Activated CD4-positive, alpha-beta T cell treated with anti-CD3 and anti-CD28 coated beads for 36 hours (primary cell): ENCODE measurements around the gene PAX7. TPM values are rescaled to one million over a fixed set of nuclear protein-coding genes. Genes with fewer than 3 reads are reported as not detected.

ENCODE experiments used
- ATAC-seq: fragments of 200-7000 bp; cut with Tn5 transposase; one replicate; pipeline ENCODE4 v1.10.0; 2021; ENCODE audit warnings: mild to moderate bottlenecking, moderate library complexity
- CTCF ChIA-PET: fragments of 350-600 bp; sonication (Branson Sonifier 250); formaldehyde crosslinking; loops from one replicate; lab custom pipeline; 2021; ENCODE audit warnings: antibody characterized with exemption; lab: Charles Lee
- POLR2A ChIA-PET: fragments of 350-600 bp; sonication (Branson Sonifier 250); formaldehyde crosslinking; loops from one replicate; lab custom pipeline; 2021; ENCODE audit warnings: antibody characterized with exemption, inconsistent platforms; lab: Charles Lee
- DNase-seq: peaks from one replicate; pipeline ENCODE4 v3.0.0-alpha.2; 2020
- H3K27ac Mint-ChIP-seq: one replicate; pipeline ENCODE4 v1.8.0; 2021; ENCODE audit warnings: mixed read lengths
- H3K27me3 Mint-ChIP-seq: one replicate; pipeline ENCODE4 v1.8.0; 2021; ENCODE audit warnings: mixed read lengths
- H3K36me3 Mint-ChIP-seq: one replicate; pipeline ENCODE4 v1.8.0; 2021; ENCODE audit warnings: low read depth, mixed read lengths
- H3K4me1 Mint-ChIP-seq: one replicate; pipeline ENCODE4 v1.8.0; 2021; ENCODE audit warnings: mixed read lengths
- H3K4me3 Mint-ChIP-seq: one replicate; pipeline ENCODE4 v1.8.0; 2021; ENCODE audit warnings: mild to moderate bottlenecking, moderate library complexity, mixed read lengths
- H3K9me3 Mint-ChIP-seq: one replicate; pipeline ENCODE4 v1.8.0; 2021; ENCODE audit warnings: low read depth, mixed read lengths
- intact Hi-C, 2 experiments: fragments of 100-400 bp; cut with DNase I in 1 of 2; cut with micrococcal nuclease in 1 of 2; formaldehyde crosslinking; loops; one replicate each; pipeline versions ENCODE4 v1.14.2 to v1.15.1; 2022 to 2024; cut with DNase I, micrococcal nuclease
- total RNA-seq, 2 experiments: library from RNA; stranded (reverse); gene quantifications; one replicate each; pipeline ENCODE4 v1.2.3, GENCODE V29; 2021

The PAX7 gene
- total RNA-seq, 2 experiments from 2014 or later = not detected

DNA sequence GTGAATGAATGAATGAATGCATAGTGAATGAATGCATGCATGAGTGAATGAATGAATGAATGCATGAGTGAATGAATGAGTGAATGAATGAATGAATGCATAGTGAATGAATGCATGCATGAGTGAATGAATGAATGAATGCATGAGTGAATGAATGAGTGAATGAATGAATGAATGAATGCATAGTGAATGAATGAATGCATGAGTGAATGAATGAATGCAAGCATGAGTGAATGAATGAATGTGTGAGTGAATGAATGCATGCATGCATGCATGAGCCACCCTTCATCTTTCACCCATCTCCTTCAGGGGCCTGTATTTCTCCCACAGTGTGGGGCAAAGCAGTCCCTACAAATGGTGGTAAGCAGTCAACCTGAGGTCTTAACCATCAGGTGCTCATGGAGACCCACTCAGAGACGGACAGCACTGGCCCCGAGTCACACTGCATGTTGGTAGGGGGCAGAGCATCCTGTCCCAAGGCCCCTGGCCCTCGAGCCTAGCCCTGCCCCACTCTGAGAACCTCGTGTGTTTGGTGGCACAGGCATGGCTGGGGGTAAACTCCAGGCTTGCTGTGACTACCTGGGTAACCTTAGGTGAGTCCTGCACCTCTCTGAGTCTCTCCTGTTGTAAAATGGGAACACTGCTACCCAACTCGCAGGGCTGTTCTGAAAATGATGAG is 28.0 kb upstream of the PAX7 start:
- POLR2A ChIA-PET = interaction anchor here (0.6 kb wide), 1 partner anchor 517 kb away, joined by 5 read pairs; no protein-coding TSS in a partner anchor
- Mint-ChIP-seq H3K4me3 (no peak overlapping the region), H3K9me3 (no peaks in the 10 kb centered on the region), H3K27ac (no peak overlapping the region), H3K4me1 (no peaks in the 10 kb centered on the region), H3K36me3 (no peaks in the 10 kb centered on the region), H3K27me3 (peaks cover 7% of the 10 kb centered on the region)
- intact Hi-C loops = no loop called here
- ATAC-seq = peak; percentile 19
- no peak for DNase-seq
- CTCF ChIA-PET = interaction anchor here (1.2 kb wide), 1 partner anchor 9 kb away, joined by 6 read pairs; no protein-coding TSS in a partner anchor

DNA sequence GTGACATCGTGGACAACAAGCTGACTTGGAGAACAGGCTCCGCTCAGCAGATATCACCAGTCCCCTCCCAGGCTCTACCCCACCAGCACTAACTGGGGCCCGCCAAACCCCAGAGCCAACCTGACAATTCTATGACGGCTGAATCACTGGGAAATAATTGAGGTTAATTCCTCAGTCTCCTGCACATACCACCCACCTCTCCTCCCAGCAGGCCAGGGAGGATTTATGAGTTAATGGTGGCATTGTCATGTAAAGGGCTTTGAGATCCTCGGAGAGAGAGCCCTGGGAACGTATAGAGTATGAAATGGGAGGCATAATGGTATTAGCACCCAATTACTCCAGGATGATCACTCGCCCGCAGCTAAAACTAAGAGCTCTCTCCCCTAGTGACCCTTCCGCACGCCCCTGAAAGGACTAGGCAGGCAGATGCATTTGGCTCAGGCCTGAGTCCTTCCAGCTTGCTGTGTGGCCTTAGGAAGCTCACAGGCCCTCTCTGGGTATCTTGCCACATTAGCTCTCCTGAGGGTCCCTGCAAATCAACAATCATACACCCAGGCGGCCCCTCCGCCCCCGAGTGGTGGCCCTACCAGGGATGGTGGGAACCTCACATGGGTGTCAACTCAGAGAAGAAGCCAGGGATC is 27.3 kb upstream of the PAX7 start:
- no peak for DNase-seq
- no peaks in the 10 kb centered on the region for H3K4me1 Mint-ChIP-seq
- ChIA-PET POLR2A (interaction anchor here (0.6 kb wide), 1 partner anchor 518 kb away, joined by 5 read pairs; no protein-coding TSS in a partner anchor), CTCF (interaction anchor here (0.5 to 1.4 kb wide), 6 partner anchors 9 to 272 kb away, joined by 3 to 6 read pairs (median 3); no protein-coding TSS in a partner anchor)
- H3K27ac Mint-ChIP-seq = no peak overlapping the region
- no peaks in the 10 kb centered on the region for H3K9me3 Mint-ChIP-seq
- H3K27me3 Mint-ChIP-seq = peaks cover 6% of the 10 kb centered on the region
- H3K36me3 Mint-ChIP-seq = no peaks in the 10 kb centered on the region
- intact Hi-C loops = no loop called here
- no peak for ATAC-seq
- no peak overlapping the region for H3K4me3 Mint-ChIP-seq

DNA sequence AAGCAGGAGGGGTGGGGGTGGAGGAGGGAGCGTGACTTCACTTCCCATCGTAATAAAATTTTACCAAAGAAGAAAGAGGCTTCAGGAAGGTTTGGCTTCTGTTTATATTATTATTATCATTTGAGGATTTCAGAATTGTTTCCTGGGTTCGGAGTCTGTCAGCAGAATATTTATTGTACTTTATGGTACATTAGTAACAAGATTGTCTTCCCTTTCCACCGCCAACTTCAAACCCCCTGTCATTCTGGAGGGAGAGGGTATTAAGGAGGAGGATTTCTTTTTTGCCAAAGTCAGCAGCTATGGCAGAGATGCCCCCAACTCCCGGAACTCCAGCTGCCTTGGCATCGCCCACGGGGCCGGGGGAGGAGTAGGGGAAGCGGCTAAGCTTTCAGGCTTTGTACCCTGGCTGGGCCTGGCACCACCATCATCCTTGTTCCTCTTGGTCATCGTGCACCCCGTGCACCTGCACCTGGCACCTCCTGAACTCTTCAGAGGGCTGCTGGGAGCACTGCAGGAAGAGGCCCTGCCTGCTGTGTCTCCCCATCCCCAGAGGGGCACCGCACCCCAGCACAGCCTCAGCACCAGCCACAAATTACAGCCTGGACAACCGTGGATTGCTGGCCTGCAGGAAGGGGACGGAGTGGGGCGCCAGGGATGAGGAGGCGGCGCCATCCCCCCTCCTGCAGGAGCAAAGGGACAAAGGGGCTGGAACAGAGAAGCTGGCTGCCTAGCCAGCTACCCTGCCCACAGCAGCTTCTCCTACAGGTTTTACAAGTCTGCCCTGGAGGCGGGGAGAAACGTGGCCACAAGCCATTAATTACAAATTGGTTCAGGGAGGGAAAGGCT is 24.0 kb upstream of the PAX7 start:
- H3K36me3 Mint-ChIP-seq = no peaks in the 10 kb centered on the region
- CTCF ChIA-PET = interaction anchor here (1.2 kb wide), 1 partner anchor 9 kb away, joined by 5 read pairs; no protein-coding TSS in a partner anchor
- H3K27me3 Mint-ChIP-seq = peaks cover 5% of the 10 kb centered on the region

DNA sequence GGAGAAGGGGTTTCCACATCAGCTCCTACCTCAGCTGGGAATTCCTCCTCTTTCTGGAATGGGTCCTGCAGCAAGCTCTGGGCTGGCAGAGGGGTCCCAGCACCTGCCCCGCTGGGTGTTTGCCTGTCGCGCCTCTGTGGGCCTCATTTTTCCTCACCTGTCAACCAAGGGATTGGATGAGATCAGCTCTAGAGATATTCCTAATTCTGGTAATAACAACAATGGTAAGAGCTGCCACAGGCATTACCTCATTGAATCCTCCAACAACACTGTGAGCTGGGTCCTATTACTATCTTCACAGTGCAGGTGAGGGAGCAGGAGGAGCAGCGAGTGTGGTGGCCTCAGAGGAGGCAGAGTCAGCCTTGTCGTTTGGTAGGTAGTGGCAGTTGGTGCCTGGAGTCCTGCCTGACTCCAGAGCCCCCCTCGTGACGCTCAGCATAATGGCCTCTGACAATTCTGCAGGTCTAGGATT is 23.3 kb upstream of the PAX7 start:
- ATAC-seq (no peak), DNase-seq (no peak)
- ChIA-PET POLR2A (no interaction called here), CTCF (interaction anchor here (1.2 kb wide), 1 partner anchor 10 kb away, joined by 5 read pairs; no protein-coding TSS in a partner anchor)
- Mint-ChIP-seq H3K36me3 (no peaks in the 10 kb centered on the region), H3K4me1 (no peaks in the 10 kb centered on the region), H3K4me3 (no peak overlapping the region), H3K27ac (no peak overlapping the region), H3K9me3 (no peaks in the 10 kb centered on the region), H3K27me3 (peaks cover 9% of the 10 kb centered on the region)
- intact Hi-C loops = no loop called here

More for the DNA sequence above, 24.0 kb upstream of the PAX7 start:
- Mint-ChIP-seq H3K27ac (no peak overlapping the region), H3K9me3 (no peaks in the 10 kb centered on the region), H3K4me1 (no peaks in the 10 kb centered on the region), H3K4me3 (no peak overlapping the region)
- POLR2A ChIA-PET = no interaction called here
- DNase-seq = no peak
- no peak for ATAC-seq
- intact Hi-C loops = no loop called here

DNA sequence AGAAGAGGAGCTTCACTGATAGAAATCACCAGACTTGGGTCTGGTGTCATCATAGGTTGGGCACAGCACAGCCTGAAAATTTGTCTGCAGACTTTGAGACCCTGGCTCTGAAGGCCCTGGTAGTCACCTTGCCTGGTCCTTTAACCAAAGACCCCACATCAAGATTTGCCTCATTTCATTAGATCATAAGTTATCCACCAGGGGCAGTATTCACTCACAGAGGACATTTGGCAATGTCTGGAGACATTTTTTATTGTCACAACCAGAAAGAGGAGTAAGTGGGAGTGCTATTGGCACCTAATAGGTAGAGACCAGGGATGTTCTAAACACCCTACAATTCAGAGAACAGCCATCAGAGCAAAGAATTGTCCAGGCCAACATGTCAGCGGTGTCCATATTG is 22.1 kb upstream of the PAX7 start:
- H3K9me3 Mint-ChIP-seq = no peaks in the 10 kb centered on the region
- H3K27me3 Mint-ChIP-seq = peaks cover 11% of the 10 kb centered on the region
- intact Hi-C loops = no loop called here
- H3K4me3 Mint-ChIP-seq = no peak overlapping the region
- H3K36me3 Mint-ChIP-seq = no peaks in the 10 kb centered on the region
- ChIA-PET CTCF (interaction anchor here (0.6 to 0.8 kb wide), 4 partner anchors 58 to 762 kb away, joined by 3 to 4 read pairs (median 3); no protein-coding TSS in a partner anchor), POLR2A (interaction anchor here (0.6 kb wide), 1 partner anchor 494 kb away, joined by 8 read pairs; no protein-coding TSS in a partner anchor)
- H3K4me1 Mint-ChIP-seq = no peaks in the 10 kb centered on the region
- ATAC-seq (no peak), DNase-seq (no peak)
- H3K27ac Mint-ChIP-seq = no peak overlapping the region

DNA sequence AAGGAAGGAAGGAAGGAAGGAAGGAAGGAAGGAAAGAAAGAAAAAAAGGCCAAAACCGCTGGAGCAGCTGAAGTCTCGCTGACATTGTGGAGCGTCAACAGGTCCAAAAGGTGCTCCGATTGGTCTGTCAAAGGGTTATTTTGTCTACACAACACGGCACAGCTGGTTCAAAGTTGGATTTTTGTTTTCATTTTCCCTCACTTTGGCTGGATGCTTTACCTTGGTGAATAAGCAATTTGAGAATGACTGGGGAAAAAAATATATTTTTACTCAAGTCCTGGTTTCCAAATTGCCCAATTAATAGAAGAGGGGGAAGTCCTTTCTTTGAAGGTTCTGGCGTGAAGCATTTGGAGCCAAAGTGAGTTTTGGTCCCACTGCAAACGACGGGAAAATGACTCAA is 19.3 kb upstream of the PAX7 start:
- peaks cover 15% of the 10 kb centered on the region for H3K27me3 Mint-ChIP-seq
- H3K9me3 Mint-ChIP-seq = no peaks in the 10 kb centered on the region
- POLR2A ChIA-PET = no interaction called here
- DNase-seq (no peak), ATAC-seq (no peak)
- CTCF ChIA-PET = no interaction called here
- intact Hi-C loops = no loop called here
- H3K27ac Mint-ChIP-seq = no peak overlapping the region
- H3K4me3 Mint-ChIP-seq = no peak overlapping the region
- no peaks in the 10 kb centered on the region for H3K36me3 Mint-ChIP-seq
- H3K4me1 Mint-ChIP-seq = no peaks in the 10 kb centered on the region

DNA sequence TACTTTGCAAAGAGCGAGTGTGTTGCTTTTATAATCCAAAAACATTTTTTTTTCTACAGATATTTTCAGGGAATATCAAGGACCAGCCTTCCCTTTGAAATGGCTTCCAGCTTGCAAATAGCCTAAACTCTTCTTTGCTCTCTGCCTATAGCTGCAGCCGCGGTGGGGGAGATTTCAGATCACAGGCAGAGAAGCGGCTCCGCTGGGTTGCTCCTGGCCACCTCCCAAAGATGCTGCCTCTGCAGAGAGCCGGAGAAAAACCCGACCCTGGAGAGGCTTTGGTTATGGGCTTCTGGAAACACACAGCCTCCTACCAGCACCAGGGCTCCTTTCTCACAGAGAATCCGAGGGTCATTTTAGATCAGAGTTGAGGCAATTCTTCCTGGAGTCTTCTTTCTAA is 18.6 kb upstream of the PAX7 start:
- no peaks in the 10 kb centered on the region for H3K9me3 Mint-ChIP-seq
- no peak overlapping the region for H3K4me3 Mint-ChIP-seq
- no peak overlapping the region for H3K27ac Mint-ChIP-seq
- H3K36me3 Mint-ChIP-seq = no peaks in the 10 kb centered on the region
- intact Hi-C loops = no loop called here
- H3K4me1 Mint-ChIP-seq = no peaks in the 10 kb centered on the region
- no peak for ATAC-seq
- DNase-seq = no peak
- POLR2A ChIA-PET = no interaction called here
- CTCF ChIA-PET = interaction anchor here (2.0 kb wide), 1 partner anchor 31 kb away, joined by 4 read pairs; no protein-coding TSS in a partner anchor
- peaks cover 15% of the 10 kb centered on the region for H3K27me3 Mint-ChIP-seq

DNA sequence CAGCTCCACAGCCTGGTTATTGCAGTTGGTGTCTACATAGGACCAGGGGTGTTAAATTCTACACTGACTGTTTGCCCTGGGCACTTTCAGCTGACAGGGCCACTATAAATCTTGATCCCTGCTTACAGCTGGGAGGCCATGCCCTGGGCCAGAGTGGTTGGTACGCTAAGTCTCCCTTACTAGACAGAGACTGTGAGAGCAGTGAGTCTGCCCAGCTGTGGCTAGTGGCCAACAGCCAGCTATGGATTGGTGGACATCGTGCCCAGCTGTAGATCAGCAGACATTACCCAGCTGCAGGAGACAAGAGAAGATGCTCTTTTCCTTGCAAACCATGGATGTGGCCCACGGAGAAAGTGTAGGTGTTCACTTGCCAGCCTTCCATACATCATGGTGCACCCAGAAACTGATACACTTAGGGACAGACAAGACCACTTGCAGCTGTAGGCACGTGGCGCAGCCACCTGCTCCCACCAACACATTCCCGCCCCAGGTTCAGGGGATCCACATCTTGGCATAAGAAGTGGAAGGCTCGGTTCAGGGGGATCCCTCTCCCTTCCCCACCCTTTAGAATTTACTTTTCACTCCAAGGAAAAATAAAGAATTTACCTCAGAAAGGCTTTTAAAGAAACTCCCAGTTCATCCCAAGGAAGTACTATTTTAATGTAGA is 16.4 kb upstream of the PAX7 start:
- no peak for ATAC-seq
- intact Hi-C loops = no loop called here

DNA sequence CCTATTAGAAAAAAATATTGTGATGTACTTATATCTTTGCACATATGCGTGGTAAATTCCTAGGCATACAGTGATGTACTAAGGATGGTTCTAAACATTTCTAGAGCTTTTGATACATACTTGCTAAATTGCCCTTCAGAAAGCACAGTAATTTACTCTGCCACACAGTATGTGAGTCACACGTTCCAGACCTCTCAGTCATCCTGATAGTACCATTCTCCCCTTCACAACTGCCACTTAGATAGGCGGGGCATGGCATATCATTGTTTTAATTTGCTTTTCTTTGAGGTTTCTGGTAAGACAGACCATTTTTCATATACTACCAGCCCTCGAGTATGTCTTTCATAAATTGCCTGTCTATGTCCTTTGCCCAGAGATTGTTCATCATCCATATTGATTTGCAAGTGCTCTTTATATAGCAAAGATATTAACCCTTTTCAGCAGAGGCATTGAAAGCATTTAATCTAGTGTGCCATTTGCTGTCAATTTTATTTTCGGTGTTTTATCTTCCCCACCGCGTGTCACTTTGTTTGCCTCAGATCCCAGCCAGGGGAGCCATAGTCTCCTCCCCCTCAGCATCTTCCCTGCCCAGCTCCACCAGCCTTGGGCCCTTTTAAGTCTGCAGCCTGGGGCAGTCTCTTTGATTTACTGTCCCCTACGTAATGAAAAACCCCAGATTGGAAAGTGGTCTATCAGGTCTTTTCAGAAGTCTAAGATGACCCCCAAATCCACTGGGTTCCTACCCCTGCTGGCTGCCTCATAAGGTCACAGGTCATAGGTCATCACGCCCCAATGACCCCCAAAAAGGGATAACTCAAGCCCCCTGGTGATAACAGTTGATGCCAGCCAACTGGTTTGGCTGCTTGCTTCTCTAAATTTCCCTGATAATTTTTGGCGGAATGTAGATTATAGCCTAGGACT is 11.8 kb upstream of the PAX7 start:
- H3K36me3 Mint-ChIP-seq = no peaks in the 10 kb centered on the region
- H3K9me3 Mint-ChIP-seq = no peaks in the 10 kb centered on the region
- ChIA-PET CTCF (interaction anchor here (0.7 to 1.5 kb wide), 2 partner anchors 21 to 22 kb away, joined by 4 to 6 read pairs; no protein-coding TSS in a partner anchor), POLR2A (no interaction called here)
- DNase-seq (peak; percentile 54), ATAC-seq (peak; percentile 98)
- H3K27ac Mint-ChIP-seq = no peak overlapping the region
- H3K4me3 Mint-ChIP-seq = no peak overlapping the region
- peaks cover 34% of the 10 kb centered on the region for H3K27me3 Mint-ChIP-seq
- H3K4me1 Mint-ChIP-seq = peaks cover 9% of the 10 kb centered on the region
- intact Hi-C loops = loop anchor here in 1 of 2 experiments (5.0 kb wide), 1 partner anchor 63 kb away; no protein-coding TSS in a partner anchor

More for the DNA sequence above, 16.4 kb upstream of the PAX7 start:
- Mint-ChIP-seq H3K4me1 (peaks cover 9% of the 10 kb centered on the region), H3K4me3 (no peak overlapping the region), H3K9me3 (no peaks in the 10 kb centered on the region), H3K36me3 (no peaks in the 10 kb centered on the region), H3K27ac (no peak overlapping the region), H3K27me3 (peaks cover 17% of the 10 kb centered on the region)
- no peak for DNase-seq
- POLR2A ChIA-PET = no interaction called here
- CTCF ChIA-PET = interaction anchor here (1.3 to 2.0 kb wide), 3 partner anchors 17 to 33 kb away, joined by 3 to 7 read pairs (median 4); no protein-coding TSS in a partner anchor

DNA sequence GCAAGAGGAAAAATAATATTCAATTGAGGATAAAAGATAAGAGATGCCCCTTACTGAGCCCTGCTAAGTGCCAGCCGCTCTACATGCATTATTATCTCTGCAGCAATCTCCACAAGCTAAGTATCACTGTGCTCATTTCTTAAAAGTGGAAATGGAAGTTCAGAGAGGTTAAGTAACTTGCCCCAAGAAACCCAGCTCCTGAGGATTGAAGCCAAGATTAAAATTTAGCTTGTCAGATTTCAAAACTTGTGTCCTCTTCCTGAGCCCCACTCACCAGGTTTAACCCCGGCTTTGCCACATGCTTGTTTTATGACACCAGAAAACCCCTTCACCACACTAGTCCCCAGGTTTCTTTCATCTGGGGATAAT is 11.2 kb upstream of the PAX7 start:
- H3K4me3 Mint-ChIP-seq = no peak overlapping the region
- H3K36me3 Mint-ChIP-seq = no peaks in the 10 kb centered on the region
- peaks cover 38% of the 10 kb centered on the region for H3K27me3 Mint-ChIP-seq
- ATAC-seq (no peak), DNase-seq (no peak)
- no peaks in the 10 kb centered on the region for H3K9me3 Mint-ChIP-seq
- CTCF ChIA-PET = interaction anchor here (1.5 kb wide), 1 partner anchor 22 kb away, joined by 6 read pairs; no protein-coding TSS in a partner anchor
- H3K27ac Mint-ChIP-seq = no peak overlapping the region
- peaks cover 9% of the 10 kb centered on the region for H3K4me1 Mint-ChIP-seq
- POLR2A ChIA-PET = no interaction called here
- intact Hi-C loops = loop anchor here in 1 of 2 experiments (5.0 kb wide), 1 partner anchor 63 kb away; no protein-coding TSS in a partner anchor
